ENCODE measurements around the gene GMPR2.

GRCh38 chr14:24234095-24235005 is 1.6 kb downstream of the GMPR2 start:
- TF ChIP-seq EZH2 (IDR thresholded peaks at IDR 0.05) (no peak), POLR2AphosphoS5 (IDR thresholded peaks at IDR 0.05; ENCODE audit: borderline replicate concordance, low read depth, low read length) (no peak), FOXP2 (optimal IDR thresholded peaks at IDR 0.05; ENCODE audit: control extremely low read depth, extremely low read length, insufficient read depth) (no peak)
